Measurements from ENCODE around the gene UBE4B. TPM values are rescaled to one million over a fixed set of nuclear protein-coding genes. Genes with fewer than 3 reads are reported as not detected.

UBE4B gene
- total RNA-seq, 1 experiment from 2014 or later, result 54.7 TPM

DNA sequence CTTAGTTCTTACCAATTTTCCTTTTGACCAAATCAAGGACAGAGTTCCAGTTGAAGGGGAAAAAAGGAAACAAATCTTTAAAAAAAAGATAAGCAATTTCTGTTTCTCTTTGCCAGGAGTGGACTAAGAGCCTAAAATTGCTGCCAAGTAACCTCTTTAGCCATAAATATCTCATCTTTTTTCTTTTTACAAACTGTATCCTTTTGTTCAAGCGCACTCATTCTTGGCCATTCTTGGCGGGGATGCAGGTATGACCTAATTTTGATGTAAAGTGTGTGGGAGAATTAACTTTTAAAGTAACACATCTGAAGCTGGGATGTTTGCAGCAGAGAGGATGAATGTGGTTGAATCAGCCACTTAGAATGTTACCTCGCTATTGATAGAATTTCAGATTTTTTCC, 164.2 kb downstream of the UBE4B start:
- CTCF ChIA-PET, result no interaction called here
- H3K27ac ChIP-seq (ENCODE audit: low read length), result no peak overlapping the region

GRCh38 chr1:10200620-10201019, 167.9 kb downstream of the UBE4B start:
- CTCF ChIA-PET, result no interaction called here
- intact Hi-C loops (cut with micrococcal nuclease; ENCODE audit: unreplicated experiment) (no loop called here), in situ Hi-C loops (cut with HindIII; ENCODE audit: low pct_unique_long_range_greater_than_20kb, low sequenced_read_pairs) (no loop called here)
- Histone ChIP-seq H3K36me3 (ENCODE audit: control insufficient read depth, insufficient read depth, low read length) (no peaks in the 10 kb centered on the region), H3K9me3 (ENCODE audit: control insufficient read depth, insufficient read depth, low read depth, low read length) (no peaks in the 10 kb centered on the region), H3K4me3 (ENCODE audit: low read depth in 2 of 2, low read length in 2 of 2) (no peak overlapping the region), H3K4me1 (ENCODE audit: control insufficient read depth, insufficient read depth, low read length) (no peaks in the 10 kb centered on the region), H3K27me3 (ENCODE audit: control insufficient read depth, insufficient read depth, low read length) (no peaks in the 10 kb centered on the region), H3K27ac (ENCODE audit: low read length) (no peak overlapping the region)
- POLR2A ChIA-PET, result no interaction called here
- TF ChIP-seq POLR2AphosphoS5 (IDR thresholded peaks at IDR 0.05; ENCODE audit: low read depth, low read length) (no peak), TCF7L2 (IDR thresholded peaks at IDR 0.05; ENCODE audit: low read depth, low read length) (no peak), SIN3A (IDR thresholded peaks at IDR 0.05; ENCODE audit: borderline replicate concordance, insufficient read depth, low read depth, low read length) (no peak)
- TF ChIP-seq, protein P1, sequence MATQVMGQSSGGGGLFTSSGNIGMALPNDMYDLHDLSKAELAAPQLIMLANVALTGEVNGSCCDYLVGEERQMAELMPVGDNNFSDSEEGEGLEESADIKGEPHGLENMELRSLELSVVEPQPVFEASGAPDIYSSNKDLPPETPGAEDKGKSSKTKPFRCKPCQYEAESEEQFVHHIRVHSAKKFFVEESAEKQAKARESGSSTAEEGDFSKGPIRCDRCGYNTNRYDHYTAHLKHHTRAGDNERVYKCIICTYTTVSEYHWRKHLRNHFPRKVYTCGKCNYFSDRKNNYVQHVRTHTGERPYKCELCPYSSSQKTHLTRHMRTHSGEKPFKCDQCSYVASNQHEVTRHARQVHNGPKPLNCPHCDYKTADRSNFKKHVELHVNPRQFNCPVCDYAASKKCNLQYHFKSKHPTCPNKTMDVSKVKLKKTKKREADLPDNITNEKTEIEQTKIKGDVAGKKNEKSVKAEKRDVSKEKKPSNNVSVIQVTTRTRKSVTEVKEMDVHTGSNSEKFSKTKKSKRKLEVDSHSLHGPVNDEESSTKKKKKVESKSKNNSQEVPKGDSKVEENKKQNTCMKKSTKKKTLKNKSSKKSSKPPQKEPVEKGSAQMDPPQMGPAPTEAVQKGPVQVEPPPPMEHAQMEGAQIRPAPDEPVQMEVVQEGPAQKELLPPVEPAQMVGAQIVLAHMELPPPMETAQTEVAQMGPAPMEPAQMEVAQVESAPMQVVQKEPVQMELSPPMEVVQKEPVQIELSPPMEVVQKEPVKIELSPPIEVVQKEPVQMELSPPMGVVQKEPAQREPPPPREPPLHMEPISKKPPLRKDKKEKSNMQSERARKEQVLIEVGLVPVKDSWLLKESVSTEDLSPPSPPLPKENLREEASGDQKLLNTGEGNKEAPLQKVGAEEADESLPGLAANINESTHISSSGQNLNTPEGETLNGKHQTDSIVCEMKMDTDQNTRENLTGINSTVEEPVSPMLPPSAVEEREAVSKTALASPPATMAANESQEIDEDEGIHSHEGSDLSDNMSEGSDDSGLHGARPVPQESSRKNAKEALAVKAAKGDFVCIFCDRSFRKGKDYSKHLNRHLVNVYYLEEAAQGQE (IDR thresholded peaks at IDR 0.05; ENCODE audit: insufficient read depth in 1 of 2, low read depth in 2 of 2, low read length in 1 of 2), result no peak
- TF ChIP-seq, protein P2, sequence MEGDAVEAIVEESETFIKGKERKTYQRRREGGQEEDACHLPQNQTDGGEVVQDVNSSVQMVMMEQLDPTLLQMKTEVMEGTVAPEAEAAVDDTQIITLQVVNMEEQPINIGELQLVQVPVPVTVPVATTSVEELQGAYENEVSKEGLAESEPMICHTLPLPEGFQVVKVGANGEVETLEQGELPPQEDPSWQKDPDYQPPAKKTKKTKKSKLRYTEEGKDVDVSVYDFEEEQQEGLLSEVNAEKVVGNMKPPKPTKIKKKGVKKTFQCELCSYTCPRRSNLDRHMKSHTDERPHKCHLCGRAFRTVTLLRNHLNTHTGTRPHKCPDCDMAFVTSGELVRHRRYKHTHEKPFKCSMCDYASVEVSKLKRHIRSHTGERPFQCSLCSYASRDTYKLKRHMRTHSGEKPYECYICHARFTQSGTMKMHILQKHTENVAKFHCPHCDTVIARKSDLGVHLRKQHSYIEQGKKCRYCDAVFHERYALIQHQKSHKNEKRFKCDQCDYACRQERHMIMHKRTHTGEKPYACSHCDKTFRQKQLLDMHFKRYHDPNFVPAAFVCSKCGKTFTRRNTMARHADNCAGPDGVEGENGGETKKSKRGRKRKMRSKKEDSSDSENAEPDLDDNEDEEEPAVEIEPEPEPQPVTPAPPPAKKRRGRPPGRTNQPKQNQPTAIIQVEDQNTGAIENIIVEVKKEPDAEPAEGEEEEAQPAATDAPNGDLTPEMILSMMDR (IDR thresholded peaks at IDR 0.05), result no peak
- no peak for DNase-seq (ENCODE audit: low read depth, low spot score)
- BruUV-seq (replicated peaks), result no TSS peak
- ATAC-seq, result no peak

More for the DNA sequence above, 164.2 kb downstream of the UBE4B start:
- BruUV-seq (replicated peaks), result no TSS peak
- Histone ChIP-seq H3K4me1 (ENCODE audit: control insufficient read depth, insufficient read depth, low read length) (no peaks in the 10 kb centered on the region), H3K36me3 (ENCODE audit: control insufficient read depth, insufficient read depth, low read length) (no peaks in the 10 kb centered on the region), H3K4me3 (ENCODE audit: low read depth in 2 of 2, low read length in 2 of 2) (no peak overlapping the region), H3K27me3 (ENCODE audit: control insufficient read depth, insufficient read depth, low read length) (no peaks in the 10 kb centered on the region), H3K9me3 (ENCODE audit: control insufficient read depth, insufficient read depth, low read depth, low read length) (no peaks in the 10 kb centered on the region)
- in situ Hi-C loops (cut with HindIII; ENCODE audit: low pct_unique_long_range_greater_than_20kb, low sequenced_read_pairs) (no loop called here), intact Hi-C loops (cut with micrococcal nuclease; ENCODE audit: unreplicated experiment) (no loop called here)
- TF ChIP-seq, protein P2 (IDR thresholded peaks at IDR 0.05), result no peak
- TF ChIP-seq TCF7L2 (IDR thresholded peaks at IDR 0.05; ENCODE audit: low read depth, low read length) (no peak), SIN3A (IDR thresholded peaks at IDR 0.05; ENCODE audit: borderline replicate concordance, insufficient read depth, low read depth, low read length) (no peak), POLR2AphosphoS5 (IDR thresholded peaks at IDR 0.05; ENCODE audit: low read depth, low read length) (no peak)
- TF ChIP-seq, protein P1 (IDR thresholded peaks at IDR 0.05; ENCODE audit: insufficient read depth in 1 of 2, low read depth in 2 of 2, low read length in 1 of 2), result no peak
- no peak for DNase-seq (ENCODE audit: low read depth, low spot score)
- POLR2A ChIA-PET, result no interaction called here
- no peak for ATAC-seq
